HPDE6-E6E7 (cell line): ENCODE data around the gene POLR1D.

Experiments
- DNase-seq: peaks from one replicate; pipeline ENCODE4 v3.0.0; 2011; ENCODE audit warnings: missing footprints; ENCODE audit errors: extremely low spot score

The POLR1D gene

DNA sequence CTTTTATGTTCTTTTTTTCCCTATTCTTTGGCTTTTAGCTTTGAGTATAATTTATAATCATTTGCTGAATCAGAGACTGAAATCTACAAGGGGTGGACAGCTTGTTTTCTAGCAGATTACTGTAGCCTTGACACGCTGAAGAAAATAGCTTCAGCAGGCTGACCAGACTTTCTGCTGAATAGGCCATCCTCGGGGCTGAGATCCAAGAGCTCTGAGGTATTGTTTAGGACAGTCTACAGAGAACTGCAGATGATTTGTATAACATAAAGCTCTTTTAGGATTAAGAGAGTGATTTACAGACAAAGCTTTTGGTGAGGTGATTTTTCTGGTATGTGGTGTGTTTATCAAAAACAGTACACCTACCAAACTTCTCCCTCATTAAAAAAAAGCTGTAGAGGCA, 16.8 kb downstream of the POLR1D start:
- DNase-seq, result no peak

DNA sequence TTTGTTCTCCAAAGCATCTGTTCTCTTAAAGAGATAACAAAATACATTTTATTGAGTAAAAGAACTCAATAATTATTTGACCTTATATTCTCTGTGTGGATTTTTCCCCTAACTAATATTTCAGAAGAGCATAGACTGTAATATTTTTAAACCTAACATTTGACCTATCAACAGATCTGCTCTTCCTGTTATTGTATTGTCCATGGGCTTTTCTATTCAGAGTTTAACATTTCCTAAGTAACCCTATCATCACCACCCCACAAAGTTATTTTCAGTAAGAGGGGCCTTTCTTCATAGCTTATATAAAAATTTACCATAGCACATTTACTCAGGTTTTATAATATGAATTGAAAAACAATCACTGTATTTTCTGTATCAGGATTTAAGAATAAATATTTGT, 17.5 kb downstream of the POLR1D start:
- DNase-seq, result no peak

DNA sequence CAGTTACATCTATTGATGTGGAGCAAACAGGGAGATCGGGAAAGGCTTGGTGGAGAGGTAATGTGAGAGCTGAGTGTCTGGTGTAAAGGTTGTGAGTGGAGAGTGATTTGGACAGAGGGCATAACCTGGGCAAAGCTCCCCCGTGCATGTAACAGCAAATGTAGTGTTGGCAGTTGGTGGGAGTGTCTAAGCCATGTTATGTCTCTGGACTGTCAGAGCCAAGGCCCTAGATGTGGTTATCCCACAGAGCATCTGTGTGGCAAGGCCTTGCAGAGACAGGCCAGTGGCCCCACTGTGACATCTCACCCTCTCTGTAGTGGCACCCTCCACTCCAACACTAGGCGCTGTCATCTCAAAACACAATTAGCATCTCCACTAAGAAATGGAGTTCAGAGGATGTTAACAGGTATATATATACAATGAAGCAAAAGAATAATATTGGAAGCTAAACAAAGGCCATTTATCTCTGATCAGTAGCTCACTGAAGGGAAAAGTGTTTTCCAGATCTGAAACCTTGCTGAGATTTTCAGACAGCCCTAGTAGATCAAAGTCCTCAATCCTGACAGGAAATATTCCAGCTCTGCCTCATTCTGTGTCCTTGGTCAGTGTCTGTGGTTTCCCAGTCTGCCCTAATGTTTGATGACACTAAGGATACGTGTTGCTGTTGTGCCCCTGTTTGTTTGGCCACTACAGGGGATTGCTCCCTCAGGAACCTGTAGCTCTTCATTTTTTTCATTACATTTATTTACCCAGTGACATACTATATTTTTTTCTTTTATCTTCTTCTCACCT, 20.2 kb downstream of the POLR1D start:
- no peak for DNase-seq

DNA sequence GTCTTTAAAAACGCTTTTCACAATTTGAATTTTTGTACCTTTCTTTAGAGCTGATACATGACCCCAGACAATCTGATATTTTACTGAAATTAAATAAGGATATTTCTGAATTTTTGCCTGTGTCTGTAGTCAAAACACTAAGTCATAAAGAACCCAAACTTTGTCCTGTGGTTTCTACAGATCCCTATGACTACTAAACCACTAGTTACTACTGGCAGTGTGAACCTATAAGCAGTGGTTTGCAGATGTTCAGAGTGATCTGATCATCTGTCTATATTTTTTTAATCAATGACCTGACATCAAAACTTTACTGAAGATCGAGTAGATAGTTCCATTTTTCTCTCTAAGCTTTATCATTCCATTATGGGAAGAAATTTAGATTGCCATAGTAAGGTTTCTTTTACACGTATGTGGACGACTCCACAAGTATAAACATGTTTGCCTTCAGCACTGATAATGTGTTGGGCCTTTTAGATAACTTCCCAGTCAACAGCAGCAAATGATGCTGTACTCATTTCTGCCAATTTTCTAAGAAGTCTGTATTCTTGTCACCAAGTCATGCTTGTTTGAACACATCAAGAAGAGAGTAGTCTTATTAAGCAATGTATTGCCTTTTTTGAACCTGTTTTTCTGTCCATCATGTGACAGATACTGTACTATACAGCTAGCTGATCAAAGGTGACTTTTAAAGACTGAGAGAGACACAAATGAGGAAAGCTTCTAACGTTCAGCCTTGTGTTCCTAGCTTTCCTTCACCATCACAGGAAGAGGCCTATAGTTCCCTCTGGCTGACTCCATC, 21.8 kb downstream of the POLR1D start:
- no peak for DNase-seq

DNA sequence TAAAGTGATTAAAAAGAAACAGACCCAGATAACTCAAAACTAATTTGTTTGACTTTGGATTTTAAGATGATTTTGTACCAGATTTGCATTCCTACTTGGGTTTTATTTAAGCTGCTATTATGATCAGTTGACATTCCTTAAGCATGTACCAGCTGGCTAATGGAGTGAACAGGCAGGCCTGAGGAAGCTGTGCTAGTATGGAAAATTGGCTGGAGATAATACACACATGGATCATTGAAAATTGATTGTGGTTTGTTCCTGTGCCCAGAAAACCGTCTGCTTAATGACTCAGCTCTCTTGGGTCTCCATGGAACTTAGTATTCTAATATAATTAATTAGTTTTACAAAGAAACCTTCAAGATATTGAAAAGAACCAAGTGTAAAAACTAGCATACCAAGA, 22.6 kb downstream of the POLR1D start:
- DNase-seq, result no peak

DNA sequence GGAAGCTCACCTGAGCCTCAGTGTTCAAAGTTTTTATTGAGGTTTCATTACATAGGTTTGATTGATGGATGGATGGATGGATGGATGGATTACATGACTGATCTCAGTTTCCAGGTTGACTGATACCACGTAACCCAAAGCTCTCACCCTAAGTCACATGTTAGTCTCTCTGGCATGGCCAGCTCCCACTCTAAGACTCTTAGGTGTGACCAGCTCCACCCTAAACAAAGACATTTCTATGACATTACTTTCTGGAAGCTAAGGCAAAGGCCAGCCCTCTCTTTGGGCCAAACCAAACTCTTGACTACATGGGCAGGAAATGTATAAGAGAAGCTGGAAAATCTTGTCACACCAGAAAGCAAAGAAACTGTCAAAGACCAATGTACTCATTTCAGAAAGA, 28.6 kb downstream of the POLR1D start:
- DNase-seq, result no peak

DNA sequence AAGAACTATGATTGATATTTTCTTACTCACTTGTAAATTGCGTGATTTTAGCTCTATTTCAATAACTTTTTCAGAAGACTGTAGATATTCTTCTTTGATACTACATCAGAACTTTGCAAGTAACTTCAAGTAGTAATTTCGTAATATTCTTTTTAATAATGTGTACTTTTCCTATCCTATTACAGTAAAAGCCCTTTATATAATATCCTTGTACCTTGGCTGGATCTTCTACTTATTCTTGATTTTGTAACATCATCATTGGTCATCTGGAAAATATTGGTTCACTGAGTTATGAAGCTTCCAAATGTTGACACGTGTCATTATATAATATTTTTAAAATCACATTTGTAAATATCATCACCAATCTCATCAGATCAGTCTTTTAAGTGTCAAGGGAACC, 32.4 kb downstream of the POLR1D start:
- no peak for DNase-seq

DNA sequence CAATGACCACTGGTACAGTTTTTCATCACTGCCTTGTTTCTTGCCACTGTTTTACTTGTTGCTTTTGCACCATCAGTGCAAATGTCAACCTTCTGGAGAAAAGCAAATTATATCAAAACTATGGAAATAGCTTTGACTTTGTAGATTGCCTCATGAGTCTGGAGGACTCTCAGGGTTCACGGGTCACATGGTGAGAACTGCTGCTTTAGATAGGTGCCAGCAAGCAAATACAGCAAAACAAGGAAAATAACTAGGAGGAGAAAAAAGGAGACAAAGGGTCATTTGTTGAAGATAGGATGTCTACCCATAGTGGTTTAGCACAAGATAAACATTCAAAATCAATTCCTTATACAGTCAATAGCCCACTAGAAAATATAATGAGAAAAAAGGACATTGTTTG, 33.1 kb downstream of the POLR1D start:
- DNase-seq, result no peak

DNA sequence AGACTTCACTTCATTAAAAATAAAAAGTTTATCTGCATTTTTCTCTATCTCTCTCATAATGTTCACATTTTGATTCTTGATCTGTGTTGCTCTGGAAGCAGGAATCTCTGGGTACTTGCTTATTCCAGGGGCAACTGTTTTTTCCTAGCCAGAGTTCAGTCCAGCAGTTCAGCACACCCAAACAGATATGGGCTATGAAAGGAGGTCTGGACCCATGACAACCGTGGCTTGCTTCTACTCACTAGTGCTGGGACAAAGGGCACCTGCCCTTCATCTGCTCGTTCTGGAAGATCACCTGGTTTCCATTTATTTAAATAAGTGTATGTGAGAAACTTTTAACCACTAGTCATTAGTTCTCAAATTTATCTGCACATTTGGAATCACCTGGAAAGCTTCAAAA, 36.0 kb downstream of the POLR1D start:
- DNase-seq, result no peak

DNA sequence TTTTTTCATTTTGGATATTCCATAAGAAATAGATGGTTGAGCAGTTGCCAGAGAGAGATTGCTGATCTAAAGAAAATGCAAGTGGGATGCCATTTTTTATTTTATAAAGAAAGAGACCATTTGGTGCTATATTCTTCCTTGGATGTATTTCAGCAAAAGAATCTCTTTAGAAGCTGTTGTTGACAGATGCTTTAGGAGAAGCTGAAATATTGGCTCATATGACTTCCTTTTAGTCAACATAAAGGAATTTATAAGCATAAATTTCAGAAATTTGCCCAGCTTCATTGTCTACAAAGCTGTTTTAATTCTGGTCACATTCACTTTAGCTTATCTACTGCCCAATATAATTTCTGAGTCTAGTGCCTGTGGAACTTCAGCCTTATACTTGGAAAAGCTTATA, 36.9 kb downstream of the POLR1D start:
- no peak for DNase-seq

DNA sequence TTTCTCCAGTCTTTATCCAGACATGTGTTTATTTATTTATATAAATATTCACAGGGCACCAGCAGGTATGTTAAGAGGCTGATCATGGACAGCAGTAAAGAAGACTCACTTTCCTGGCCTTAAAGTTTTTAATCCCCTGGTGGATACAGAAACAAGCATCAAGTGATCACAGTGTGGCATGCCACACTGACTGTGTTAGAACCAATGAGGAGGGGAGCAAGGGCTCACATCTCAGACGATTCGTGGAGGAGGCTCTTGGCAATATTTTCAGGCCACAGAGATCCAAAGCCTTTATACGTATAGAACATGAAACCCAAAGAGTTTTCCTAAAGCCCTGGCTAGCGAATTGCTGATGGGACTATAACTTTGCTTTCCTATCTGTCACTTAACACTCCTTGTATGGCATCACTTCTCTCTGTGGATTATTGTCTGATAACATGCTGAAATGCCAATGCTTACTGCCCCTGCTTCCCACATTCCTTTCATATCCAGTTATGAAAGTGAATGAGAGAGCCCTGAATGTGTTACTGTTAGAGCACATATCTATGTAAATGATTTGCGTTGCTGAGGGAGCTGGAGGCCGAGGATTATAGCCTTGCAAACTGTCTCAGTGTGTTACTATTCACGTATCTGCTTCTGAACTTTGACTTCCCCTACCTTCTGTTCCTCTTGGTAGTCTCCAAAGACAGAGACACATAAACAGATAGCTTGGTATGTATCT, 37.6 kb downstream of the POLR1D start:
- DNase-seq, result no peak

DNA sequence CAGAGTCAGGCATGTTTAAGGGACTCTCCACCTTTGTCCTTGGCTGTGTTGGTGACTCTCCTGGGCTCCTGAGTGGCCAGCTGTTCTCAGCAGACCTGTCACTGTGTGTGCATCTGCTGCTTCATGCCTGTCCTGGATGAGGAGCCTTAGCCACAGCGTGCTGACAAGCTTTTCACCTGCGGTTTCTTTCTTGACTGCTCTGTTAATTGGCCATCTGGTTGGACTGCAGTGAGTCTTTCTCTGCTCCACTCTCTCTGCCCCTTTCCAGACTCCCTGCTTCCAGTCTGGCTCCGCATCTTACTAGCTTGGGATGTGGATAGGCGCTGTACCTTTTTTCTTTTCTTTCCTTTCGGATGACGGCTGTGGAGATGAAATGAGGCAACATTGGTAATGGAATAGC, 38.8 kb downstream of the POLR1D start:
- DNase-seq, result no peak

DNA sequence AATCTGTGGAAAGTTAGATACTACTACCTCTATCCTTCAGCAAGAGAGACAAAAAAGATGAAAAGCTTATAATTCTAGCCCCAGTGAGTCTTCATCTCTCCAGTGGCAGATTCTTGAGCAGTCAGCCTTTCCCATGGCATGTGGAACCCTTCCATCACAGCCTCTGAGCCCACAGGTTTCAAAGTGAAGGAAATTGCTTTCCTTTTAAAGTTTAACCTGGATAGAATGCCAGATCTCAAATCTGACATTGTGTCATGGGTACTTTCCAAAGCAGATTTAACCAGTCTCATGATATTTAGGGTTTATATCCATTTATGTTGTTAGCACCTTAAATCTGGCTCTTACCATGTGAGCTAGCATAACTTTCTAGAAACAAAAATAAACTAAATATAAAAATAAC, 39.3 kb downstream of the POLR1D start:
- no peak for DNase-seq

DNA sequence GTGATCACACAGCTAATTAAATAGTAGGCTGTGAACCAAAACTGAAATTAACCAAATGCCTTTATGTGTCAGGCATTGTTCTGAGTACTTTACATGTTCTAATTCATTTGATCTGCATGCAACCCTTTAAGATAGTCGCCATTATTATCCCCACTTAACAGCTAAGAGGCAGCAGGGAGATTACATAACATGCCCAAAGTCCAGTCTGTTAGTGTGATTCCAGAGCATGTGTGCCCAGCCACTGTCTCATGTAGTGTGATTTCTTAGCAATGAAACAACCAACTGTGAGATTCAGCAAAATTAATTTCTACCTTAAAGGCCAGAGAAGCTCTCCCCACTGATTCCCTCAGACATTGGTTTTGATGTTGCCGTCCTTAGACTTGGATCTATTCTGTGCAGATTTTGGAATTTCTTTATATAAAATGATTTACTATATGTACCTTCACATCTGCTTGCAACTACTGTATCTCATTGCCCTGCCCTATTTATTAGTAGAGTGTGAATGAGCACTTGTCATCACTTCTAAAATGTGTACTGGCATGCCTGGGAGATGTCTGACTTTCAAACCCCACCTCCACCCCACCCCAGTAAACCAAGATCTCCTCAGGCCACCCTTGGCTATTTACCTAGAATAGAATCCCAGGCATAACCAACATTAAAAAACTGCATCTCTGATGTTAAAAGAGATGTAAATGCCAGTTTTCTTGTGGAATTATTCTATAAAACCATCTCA, 41.2 kb downstream of the POLR1D start:
- no peak for DNase-seq

DNA sequence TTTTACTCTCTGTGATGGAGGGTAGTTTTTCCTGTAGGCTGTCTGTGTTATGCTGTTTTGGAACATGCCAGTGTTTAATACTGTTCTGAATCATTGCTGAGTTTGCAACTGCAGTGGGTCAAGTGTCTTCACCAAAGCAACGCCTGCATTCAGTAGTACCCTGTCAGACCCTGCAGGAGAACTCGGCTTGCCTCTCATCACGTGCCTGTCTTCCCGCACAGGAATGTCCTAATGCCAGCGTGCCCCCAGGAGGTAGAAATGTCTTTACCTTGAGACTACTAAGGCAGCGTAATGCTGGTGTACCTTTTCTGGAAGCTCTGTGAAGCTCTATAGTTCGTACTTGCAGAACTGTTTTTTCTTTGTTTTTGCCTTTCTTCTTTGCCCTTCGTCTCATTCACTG, 42.3 kb downstream of the POLR1D start:
- no peak for DNase-seq

DNA sequence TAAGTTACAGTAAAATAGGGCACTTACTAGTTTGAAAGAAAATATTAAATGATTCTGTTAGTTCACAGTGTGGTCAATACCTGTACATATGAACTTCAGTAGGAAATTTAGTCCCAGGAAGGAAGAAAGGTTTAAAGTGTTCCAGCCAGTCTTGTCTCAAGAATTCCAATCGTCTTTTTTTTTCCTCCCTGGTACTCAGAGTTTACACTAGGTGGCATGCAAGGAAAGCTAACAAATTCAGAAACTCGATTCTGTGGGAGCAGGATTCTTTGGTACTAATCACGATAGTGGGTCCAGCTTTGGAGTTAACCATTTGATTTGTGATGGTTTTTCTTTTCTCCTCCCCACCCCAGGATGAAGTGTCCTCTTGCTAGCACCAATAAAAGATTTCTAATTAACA, 43.6 kb downstream of the POLR1D start:
- no peak for DNase-seq

DNA sequence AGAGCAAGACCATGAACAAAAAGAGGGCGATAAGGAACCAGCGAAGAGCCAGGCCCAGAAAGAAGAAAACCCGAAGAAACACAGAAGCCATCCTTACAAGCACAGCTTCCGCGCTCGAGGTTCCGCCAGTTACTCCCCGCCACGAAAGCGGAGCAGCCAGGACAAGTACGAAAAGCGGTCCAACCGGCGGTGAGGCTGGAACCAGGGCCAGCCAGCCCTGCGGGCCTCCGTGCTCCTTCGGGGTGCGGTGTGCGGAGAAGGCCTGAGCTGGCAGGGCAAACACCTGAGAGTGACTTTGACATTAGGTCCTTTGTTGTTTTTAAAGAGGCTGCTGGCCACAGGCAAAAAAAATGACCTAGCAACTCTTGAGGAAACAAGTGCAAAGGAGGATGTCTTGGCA, 44.1 kb downstream of the POLR1D start:
- no peak for DNase-seq

DNA sequence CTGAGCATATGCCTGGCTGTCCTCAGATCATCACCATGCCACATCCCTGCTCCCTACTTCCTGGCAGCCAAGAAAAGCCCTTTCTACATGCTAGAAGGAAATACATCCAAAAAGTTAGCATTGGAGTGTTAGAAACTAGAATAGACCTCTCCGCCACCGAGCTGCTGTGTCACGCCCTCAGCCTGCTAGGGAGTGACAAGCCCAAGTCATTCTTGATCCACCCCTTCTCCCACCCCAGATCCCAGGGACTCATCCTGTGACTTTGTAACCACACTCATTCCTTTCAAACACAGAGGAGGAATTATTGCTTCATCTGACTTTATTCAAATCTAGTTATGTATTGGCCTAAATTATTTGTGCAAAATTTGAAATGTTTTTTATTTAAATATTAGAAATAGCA, 45.3 kb downstream of the POLR1D start:
- no peak for DNase-seq

DNA sequence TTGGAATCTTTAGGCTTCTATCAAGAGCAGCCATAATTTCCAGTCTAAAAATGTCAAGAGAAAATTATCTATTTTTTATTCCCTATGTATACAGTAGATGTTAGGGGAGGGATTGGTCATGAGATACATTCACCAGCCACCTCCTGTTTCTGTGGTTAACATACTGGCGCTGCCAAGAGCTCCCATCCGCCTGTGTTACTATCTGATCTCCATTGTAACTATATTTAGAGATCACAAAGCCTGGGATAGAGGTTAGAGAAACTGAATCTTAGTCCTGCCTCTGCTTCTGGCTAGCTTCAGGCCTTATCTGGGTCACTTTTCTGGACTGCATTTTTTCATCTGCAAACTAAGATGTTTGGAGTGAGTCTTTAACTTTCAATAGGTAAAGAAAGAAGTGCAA, 46.3 kb downstream of the POLR1D start:
- DNase-seq, result no peak

DNA sequence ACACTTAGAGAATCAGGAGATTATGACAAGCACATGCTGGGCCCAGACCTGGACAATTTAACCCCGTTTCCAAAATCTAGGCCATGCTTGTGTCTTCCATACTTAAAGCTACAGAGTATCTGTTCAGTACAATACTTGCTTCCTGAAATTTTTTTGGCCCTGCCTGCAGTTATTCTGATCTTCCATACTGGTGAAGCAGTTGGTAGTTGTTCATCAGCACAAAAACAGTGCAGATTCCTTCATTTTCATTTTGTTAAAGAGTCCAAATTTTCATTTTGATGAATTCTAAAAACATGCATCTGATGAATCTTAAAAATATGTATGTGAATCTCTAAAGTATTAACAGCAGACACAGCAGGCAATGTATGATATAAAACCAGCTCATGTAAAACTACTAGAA, 49.2 kb downstream of the POLR1D start:
- no peak for DNase-seq

DNA sequence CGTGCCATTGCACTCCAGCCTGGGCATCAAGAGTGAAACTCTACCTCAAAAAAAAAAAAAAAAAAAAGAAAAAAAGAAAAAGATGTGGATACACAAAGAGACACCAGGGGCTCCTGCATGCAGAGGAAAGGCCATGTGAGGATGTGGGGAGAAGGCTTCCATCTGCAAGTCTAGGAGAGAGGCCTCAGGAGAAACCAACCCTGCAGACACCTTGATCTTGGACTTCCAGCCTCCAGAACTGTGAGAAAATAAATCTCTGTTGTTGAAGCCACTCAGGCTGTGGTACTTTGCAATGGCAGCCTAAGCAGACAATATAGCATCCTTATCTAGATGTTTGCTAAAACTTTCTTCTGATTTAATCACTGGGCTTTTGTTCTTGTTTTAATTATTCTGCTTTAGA, 50.3 kb downstream of the POLR1D start:
- no peak for DNase-seq
